HepG2 (cell line): Measurements from ENCODE around the gene PLVAP. TPM values are rescaled to one million over a fixed set of nuclear protein-coding genes. Genes with fewer than 3 reads are reported as not detected.

Experiments
- AFF4 ChIP-seq: sonication (generic); formaldehyde crosslinking; IDR thresholded peaks from 2 replicates; pipeline ENCODE4 v1.4.0; 2020; ENCODE audit warnings: missing genetic modification reagents
- RFXAP ChIP-seq: sonication (generic); formaldehyde crosslinking; IDR thresholded peaks from 2 replicates; pipeline ENCODE4 v1.4.0; 2020; ENCODE audit warnings: missing genetic modification reagents, borderline replicate concordance
- SRSF4 ChIP-seq: fragments of 200-400 bp; formaldehyde crosslinking; IDR thresholded peaks from one replicate; pipeline ENCODE4 v1.6.1; 2018; ENCODE audit warnings: mild to moderate bottlenecking, low read depth, low read length, moderate library complexity; ENCODE audit not compliant: poor library complexity, severe bottlenecking
- U2AF2 ChIP-seq: fragments of 200-400 bp; formaldehyde crosslinking; IDR thresholded peaks from 2 replicates; pipeline ENCODE4 v1.6.1; 2017; ENCODE audit warnings: low read depth, mild to moderate bottlenecking, low read length
- USF2 ChIP-seq, 2 experiments: sonication (generic) in 1 of 2; formaldehyde crosslinking in 1 of 2; IDR thresholded peaks; 2 replicates each; pipeline versions ENCODE4 v1.5.1 to v1.6.1; 2011 to 2020; ENCODE audit warnings: borderline replicate concordance in 1 of 2, low read depth in 1 of 2, low read length in 1 of 2, mild to moderate bottlenecking in 1 of 2, missing genetic modification reagents in 1 of 2, moderate library complexity in 1 of 2
- ZNF33B ChIP-seq: sonication (generic); formaldehyde crosslinking; IDR thresholded peaks from 2 replicates; pipeline ENCODE4 v1.5.1; 2020; ENCODE audit warnings: mild to moderate bottlenecking, missing genetic modification reagents
- ZNF550 ChIP-seq: sonication (generic); formaldehyde crosslinking; IDR thresholded peaks from 2 replicates; pipeline ENCODE4 v1.4.0; 2020; ENCODE audit warnings: mild to moderate bottlenecking, missing genetic modification reagents, borderline replicate concordance
- polyA plus RNA-seq, 8 experiments: library from polyadenylated mRNA; depleted of rRNA in 3 of 8; stranded (reverse) in 7 of 8; unstranded in 1 of 8; fragments of >200 nt; fragmentation: Illumina TruSeq in 4 of 8; extraction: Trizol in 4 of 8; gene quantifications; 2 replicates each; pipeline versions ENCODE4 v1.2.1 to v1.2.3, GENCODE V29; 2011 to 2016; ENCODE audit warnings: low read depth in 4 of 8, missing spikeins in 1 of 8, mixed read lengths in 1 of 8; ENCODE audit not compliant: insufficient read depth in 1 of 8
- total RNA-seq, 5 experiments: library from RNA; depleted of rRNA; stranded (reverse); fragments of >200 nt; fragmentation: Illumina TruSeq; extraction: Trizol; gene quantifications; 2 replicates each; pipeline ENCODE4 v1.2.3, GENCODE V29; 2016; ENCODE audit warnings: low read depth in 1 of 5
- TF ChIP-seq, protein P1 (sequence below): sonication (generic); formaldehyde crosslinking; IDR thresholded peaks from 2 replicates; pipeline ENCODE4 v1.4.0; 2020; ENCODE audit warnings: mild to moderate bottlenecking, missing genetic modification reagents
- TF ChIP-seq, protein P2 (sequence below): sonication (generic); formaldehyde crosslinking; IDR thresholded peaks from 2 replicates; pipeline ENCODE4 v1.5.1; 2020; ENCODE audit warnings: mild to moderate bottlenecking, missing genetic modification reagents, moderate library complexity
- TF ChIP-seq, protein P3 (sequence below): sonication (generic); formaldehyde crosslinking; IDR thresholded peaks from 2 replicates; pipeline ENCODE4 v1.4.0; 2020; ENCODE audit warnings: missing genetic modification reagents, mild to moderate bottlenecking, borderline replicate concordance
- TF ChIP-seq, protein P4 (sequence below): sonication (generic); formaldehyde crosslinking; IDR thresholded peaks from 2 replicates; pipeline ENCODE4 v1.8.0; 2023; ENCODE audit warnings: mild to moderate bottlenecking, missing genetic modification reagents

PLVAP gene
- total and polyA plus RNA-seq, 2 of the 13 experiments (the other 11 are each of a cell fraction or from before 2014, with no cell fraction given) = 0.26 TPM; not detected in 1

- TF ChIP-seq USF2 (IDR thresholded peaks at IDR 0.05; ENCODE audit: low read depth, low read length) = no peak
- TF ChIP-seq USF2 (CRISPR knock-in tag; IDR thresholded peaks at IDR 0.05; ENCODE audit: borderline replicate concordance) = no peak
- TF ChIP-seq, protein P1, sequence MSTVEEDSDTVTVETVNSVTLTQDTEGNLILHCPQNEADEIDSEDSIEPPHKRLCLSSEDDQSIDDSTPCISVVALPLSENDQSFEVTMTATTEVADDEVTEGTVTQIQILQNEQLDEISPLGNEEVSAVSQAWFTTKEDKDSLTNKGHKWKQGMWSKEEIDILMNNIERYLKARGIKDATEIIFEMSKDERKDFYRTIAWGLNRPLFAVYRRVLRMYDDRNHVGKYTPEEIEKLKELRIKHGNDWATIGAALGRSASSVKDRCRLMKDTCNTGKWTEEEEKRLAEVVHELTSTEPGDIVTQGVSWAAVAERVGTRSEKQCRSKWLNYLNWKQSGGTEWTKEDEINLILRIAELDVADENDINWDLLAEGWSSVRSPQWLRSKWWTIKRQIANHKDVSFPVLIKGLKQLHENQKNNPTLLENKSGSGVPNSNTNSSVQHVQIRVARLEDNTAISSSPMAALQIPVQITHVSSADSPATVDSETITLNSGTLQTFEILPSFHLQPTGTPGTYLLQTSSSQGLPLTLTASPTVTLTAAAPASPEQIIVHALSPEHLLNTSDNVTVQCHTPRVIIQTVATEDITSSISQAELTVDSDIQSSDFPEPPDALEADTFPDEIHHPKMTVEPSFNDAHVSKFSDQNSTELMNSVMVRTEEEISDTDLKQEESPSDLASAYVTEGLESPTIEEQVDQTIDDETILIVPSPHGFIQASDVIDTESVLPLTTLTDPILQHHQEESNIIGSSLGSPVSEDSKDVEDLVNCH (CRISPR knock-in tag) = no peak
- no peak for TF ChIP-seq RFXAP
- TF ChIP-seq SRSF4 = no peak
- TF ChIP-seq AFF4 (CRISPR knock-in tag) = peak; percentile 60; the same call in 1 of the 2 replicates
- TF ChIP-seq, protein P2, sequence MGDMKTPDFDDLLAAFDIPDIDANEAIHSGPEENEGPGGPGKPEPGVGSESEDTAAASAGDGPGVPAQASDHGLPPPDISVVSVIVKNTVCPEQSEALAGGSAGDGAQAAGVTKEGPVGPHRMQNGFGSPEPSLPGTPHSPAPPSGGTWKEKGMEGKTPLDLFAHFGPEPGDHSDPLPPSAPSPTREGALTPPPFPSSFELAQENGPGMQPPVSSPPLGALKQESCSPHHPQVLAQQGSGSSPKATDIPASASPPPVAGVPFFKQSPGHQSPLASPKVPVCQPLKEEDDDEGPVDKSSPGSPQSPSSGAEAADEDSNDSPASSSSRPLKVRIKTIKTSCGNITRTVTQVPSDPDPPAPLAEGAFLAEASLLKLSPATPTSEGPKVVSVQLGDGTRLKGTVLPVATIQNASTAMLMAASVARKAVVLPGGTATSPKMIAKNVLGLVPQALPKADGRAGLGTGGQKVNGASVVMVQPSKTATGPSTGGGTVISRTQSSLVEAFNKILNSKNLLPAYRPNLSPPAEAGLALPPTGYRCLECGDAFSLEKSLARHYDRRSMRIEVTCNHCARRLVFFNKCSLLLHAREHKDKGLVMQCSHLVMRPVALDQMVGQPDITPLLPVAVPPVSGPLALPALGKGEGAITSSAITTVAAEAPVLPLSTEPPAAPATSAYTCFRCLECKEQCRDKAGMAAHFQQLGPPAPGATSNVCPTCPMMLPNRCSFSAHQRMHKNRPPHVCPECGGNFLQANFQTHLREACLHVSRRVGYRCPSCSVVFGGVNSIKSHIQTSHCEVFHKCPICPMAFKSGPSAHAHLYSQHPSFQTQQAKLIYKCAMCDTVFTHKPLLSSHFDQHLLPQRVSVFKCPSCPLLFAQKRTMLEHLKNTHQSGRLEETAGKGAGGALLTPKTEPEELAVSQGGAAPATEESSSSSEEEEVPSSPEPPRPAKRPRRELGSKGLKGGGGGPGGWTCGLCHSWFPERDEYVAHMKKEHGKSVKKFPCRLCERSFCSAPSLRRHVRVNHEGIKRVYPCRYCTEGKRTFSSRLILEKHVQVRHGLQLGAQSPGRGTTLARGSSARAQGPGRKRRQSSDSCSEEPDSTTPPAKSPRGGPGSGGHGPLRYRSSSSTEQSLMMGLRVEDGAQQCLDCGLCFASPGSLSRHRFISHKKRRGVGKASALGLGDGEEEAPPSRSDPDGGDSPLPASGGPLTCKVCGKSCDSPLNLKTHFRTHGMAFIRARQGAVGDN = no peak
- TF ChIP-seq ZNF33B (CRISPR knock-in tag) = no peak
- TF ChIP-seq, protein P3, sequence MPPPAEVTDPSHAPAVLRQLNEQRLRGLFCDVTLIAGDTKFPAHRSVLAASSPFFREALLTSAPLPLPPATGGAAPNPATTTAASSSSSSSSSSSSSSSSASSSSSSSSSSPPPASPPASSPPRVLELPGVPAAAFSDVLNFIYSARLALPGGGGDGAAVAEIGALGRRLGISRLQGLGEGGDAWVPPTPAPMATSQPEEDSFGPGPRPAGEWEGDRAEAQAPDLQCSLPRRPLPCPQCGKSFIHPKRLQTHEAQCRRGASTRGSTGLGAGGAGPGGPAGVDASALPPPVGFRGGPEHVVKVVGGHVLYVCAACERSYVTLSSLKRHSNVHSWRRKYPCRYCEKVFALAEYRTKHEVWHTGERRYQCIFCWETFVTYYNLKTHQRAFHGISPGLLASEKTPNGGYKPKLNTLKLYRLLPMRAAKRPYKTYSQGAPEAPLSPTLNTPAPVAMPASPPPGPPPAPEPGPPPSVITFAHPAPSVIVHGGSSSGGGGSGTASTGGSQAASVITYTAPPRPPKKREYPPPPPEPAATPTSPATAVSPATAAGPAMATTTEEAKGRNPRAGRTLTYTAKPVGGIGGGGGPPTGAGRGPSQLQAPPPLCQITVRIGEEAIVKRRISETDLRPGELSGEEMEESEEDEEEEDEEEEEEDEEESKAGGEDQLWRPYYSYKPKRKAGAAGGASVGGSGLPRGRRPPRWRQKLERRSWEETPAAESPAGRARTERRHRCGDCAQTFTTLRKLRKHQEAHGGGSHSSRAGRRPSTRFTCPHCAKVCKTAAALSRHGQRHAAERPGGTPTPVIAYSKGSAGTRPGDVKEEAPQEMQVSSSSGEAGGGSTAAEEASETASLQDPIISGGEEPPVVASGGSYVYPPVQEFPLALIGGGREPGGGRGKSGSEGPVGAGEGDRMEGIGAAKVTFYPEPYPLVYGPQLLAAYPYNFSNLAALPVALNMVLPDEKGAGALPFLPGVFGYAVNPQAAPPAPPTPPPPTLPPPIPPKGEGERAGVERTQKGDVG = no peak
- TF ChIP-seq, protein P4, sequence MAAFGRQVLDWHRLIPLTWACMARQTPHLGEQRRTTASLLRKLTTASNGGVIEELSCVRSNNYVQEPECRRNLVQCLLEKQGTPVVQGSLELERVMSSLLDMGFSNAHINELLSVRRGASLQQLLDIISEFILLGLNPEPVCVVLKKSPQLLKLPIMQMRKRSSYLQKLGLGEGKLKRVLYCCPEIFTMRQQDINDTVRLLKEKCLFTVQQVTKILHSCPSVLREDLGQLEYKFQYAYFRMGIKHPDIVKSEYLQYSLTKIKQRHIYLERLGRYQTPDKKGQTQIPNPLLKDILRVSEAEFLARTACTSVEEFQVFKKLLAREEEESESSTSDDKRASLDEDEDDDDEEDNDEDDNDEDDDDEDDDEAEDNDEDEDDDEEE = no peak
- no peak for TF ChIP-seq ZNF550
- TF ChIP-seq U2AF2 = no peak
These were observed 72.0 kb downstream of the PLVAP start (continued) for GRCh38 chr19:17305216-17305516.
